MM.1S (cell line): Measurements from ENCODE around the gene ZNF282.

Experiments used
- DNase-seq: peaks from one replicate; pipeline ENCODE4 v3.0.0-alpha.2; 2015
- H2AFZ ChIP-seq: fragments of 300-600 bp; sonication (generic); 2 replicates; pipeline ENCODE4 v1.6.0; 2016; ENCODE audit warnings: antibody characterized with exemption, low read length
- H3F3A ChIP-seq: fragments of 300-600 bp; sonication (generic); 2 replicates; pipeline ENCODE4 v1.6.1; 2016; ENCODE audit warnings: mild to moderate bottlenecking, antibody characterized with exemption, low read length, moderate library complexity, mixed read lengths; ENCODE audit not compliant: insufficient read depth
- H3K27ac ChIP-seq: fragments of 300-600 bp; sonication (generic); 2 replicates; pipeline ENCODE4 v1.5.1; 2016; ENCODE audit warnings: mild to moderate bottlenecking, low read length
- H3K27me3 ChIP-seq: fragments of 300-600 bp; sonication (generic); replicated peaks from 2 replicates; pipeline ENCODE4 v1.6.0; 2016; ENCODE audit warnings: low read length; ENCODE audit not compliant: insufficient read depth
- H3K36me3 ChIP-seq: fragments of 300-600 bp; sonication (generic); replicated peaks from 2 replicates; pipeline ENCODE4 v1.6.1; 2016; ENCODE audit warnings: mild to moderate bottlenecking, low read length, mixed read lengths; ENCODE audit not compliant: insufficient read depth
- H3K4me1 ChIP-seq: fragments of 300-600 bp; sonication (generic); 2 replicates; pipeline ENCODE4 v1.6.1; 2016; ENCODE audit warnings: low read length, mixed read lengths
- H3K4me2 ChIP-seq: fragments of 300-600 bp; sonication (generic); 2 replicates; pipeline ENCODE4 v1.6.0; 2016; ENCODE audit warnings: low read depth, low read length
- H3K4me3 ChIP-seq: fragments of 300-600 bp; sonication (generic); 2 replicates; pipeline ENCODE4 v1.5.1; 2016; ENCODE audit warnings: low read length, mixed read lengths
- H3K79me2 ChIP-seq: fragments of 300-600 bp; sonication (generic); 2 replicates; pipeline ENCODE4 v1.6.1; 2016; ENCODE audit warnings: mixed run types, low read length, mixed read lengths
- H3K9ac ChIP-seq: fragments of 300-600 bp; sonication (generic); 2 replicates; pipeline ENCODE4 v1.6.1; 2016; ENCODE audit warnings: low read length, mixed read lengths
- H3K9me2 ChIP-seq: fragments of 300-600 bp; sonication (generic); replicated peaks from 2 replicates; pipeline ENCODE4 v1.6.1; 2016; ENCODE audit warnings: mild to moderate bottlenecking, low read length, mixed read lengths; ENCODE audit not compliant: insufficient read depth
- H3K9me3 ChIP-seq: fragments of 300-600 bp; sonication (generic); replicated peaks from 2 replicates; pipeline ENCODE4 v1.6.1; 2016; ENCODE audit warnings: mild to moderate bottlenecking, low read length, mixed read lengths; ENCODE audit not compliant: insufficient read depth
- H4K20me1 ChIP-seq: fragments of 300-600 bp; sonication (generic); 2 replicates; pipeline ENCODE4 v1.6.1; 2016; ENCODE audit warnings: mild to moderate bottlenecking, low read length, moderate library complexity, mixed read lengths; ENCODE audit not compliant: insufficient read depth
- CTCF ChIP-seq: fragments of 300-600 bp; sonication (generic); IDR thresholded peaks from 2 replicates; pipeline ENCODE4 v1.5.1; 2016; ENCODE audit warnings: antibody characterized with exemption, low read length, mixed read lengths
- EZH2 ChIP-seq: fragments of 300-600 bp; sonication (generic); optimal IDR thresholded peaks from 2 replicates; pipeline ENCODE3; 2017; ENCODE audit warnings: low read depth, mild to moderate bottlenecking, antibody characterized with exemption, low read length, mixed read lengths
- EZH2phosphoT487 ChIP-seq: fragments of 300-600 bp; sonication (generic); IDR thresholded peaks from 2 replicates; pipeline ENCODE4 v1.6.1; 2018; ENCODE audit warnings: antibody characterized with exemption, low read length

Gene ZNF282

GRCh38 chr7:149237502-149237901 is 42.2 kb downstream of the ZNF282 start:
- no peak overlapping the region for H3K27ac ChIP-seq
- peaks cover 31% of the 10 kb centered on the region for H3K79me2 ChIP-seq
- H3K9me3 ChIP-seq = no peaks in the 10 kb centered on the region
- H3K4me1 ChIP-seq = peaks cover 16% of the 10 kb centered on the region
- no peak overlapping the region for H3K4me2 ChIP-seq
- DNase-seq = no peak
- no peaks in the 10 kb centered on the region for H4K20me1 ChIP-seq
- H2AFZ ChIP-seq = no peak overlapping the region
- no peak overlapping the region for H3K9ac ChIP-seq
- no peak for TF ChIP-seq CTCF
- TF ChIP-seq EZH2phosphoT487 = no peak
- no peak for TF ChIP-seq EZH2
- no peaks in the 10 kb centered on the region for H3K27me3 ChIP-seq
- no peaks in the 10 kb centered on the region for H3K9me2 ChIP-seq
- H3F3A ChIP-seq = peaks cover 14% of the 10 kb centered on the region
- H3K4me3 ChIP-seq = no peak overlapping the region
- no peaks in the 10 kb centered on the region for H3K36me3 ChIP-seq

- Histone ChIP-seq H4K20me1 (no peaks in the 10 kb centered on the region), H3F3A (peaks cover 14% of the 10 kb centered on the region), H3K27me3 (no peaks in the 10 kb centered on the region), H2AFZ (peak overlapping the region; percentile 67; the same call in 1 of the 2 replicates), H3K4me3 (no peak overlapping the region), H3K9ac (no peak overlapping the region), H3K27ac (no peak overlapping the region; the same call in 1 of the 2 replicates), H3K4me1 (peaks cover 16% of the 10 kb centered on the region), H3K4me2 (peak overlapping the region; percentile 95; the same call in 1 of the 2 replicates), H3K36me3 (no peaks in the 10 kb centered on the region), H3K79me2 (peaks cover 36% of the 10 kb centered on the region), H3K9me2 (no peaks in the 10 kb centered on the region), H3K9me3 (no peaks in the 10 kb centered on the region)
- TF ChIP-seq CTCF = no peak
- no peak for TF ChIP-seq EZH2phosphoT487
- no peak for TF ChIP-seq EZH2
- DNase-seq = no peak
Observed at GRCh38 chr7:149238051-149238450, 42.7 kb downstream of the ZNF282 start.

DNA sequence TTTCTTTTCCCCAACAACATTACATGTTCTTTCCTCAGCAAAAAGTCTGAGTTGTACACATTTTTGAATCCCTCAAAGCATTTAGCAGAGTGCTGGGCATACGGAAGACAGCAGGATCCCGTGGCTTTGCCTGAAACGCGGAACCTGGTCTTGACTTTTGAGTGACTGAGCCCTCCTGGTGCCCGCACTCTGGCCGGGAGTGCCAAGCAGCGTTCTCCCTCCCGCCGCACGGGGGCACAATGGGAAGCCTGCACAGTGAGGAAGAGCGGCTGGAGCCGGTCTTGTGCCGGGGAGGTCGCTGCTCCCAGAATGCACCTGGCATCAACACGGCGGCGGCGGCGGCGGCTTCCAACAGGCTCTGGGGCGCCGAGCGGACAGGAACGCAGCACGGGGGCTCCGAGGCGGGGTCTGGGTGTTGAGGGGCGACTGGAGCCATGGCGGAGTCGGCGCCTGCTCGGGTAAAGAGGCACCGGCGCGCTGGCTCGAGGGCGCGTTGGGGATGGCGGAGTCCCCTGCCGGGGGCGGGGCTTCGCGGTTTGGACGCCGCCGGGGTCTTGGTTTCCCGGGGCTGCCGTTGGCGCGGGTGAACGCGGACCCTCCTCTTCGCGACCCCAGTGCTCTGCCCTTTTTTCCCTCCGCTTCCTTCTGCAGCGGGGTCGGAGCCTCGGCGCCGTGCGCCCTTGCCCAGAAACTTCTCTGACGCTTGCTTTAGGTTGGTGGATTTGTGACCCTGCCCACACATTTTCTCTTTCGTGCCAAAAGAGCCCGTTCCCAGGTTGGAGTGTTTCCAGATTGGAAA is 44.2 kb downstream of the ZNF282 start, which contains the start of gene ZNF212:
Gene ZNF212, plus strand, starts transcription at position 307 of the 799 bp plus-strand sequence. Its CDS starts 128 bp downstream, at position 435.
- no peak for TF ChIP-seq EZH2phosphoT487
- peak; percentile 99 for TF ChIP-seq CTCF
- H3K4me2 ChIP-seq = peak within 1 kb of the TSS; percentile 95
- H3K36me3 ChIP-seq = no peaks in the 10 kb centered on the region
- peak within 1 kb of the TSS; percentile 67 for H2AFZ ChIP-seq
- peaks cover 42% of the 10 kb centered on the region for H3K79me2 ChIP-seq
- no peaks in the 10 kb centered on the region for H3K9me3 ChIP-seq
- H4K20me1 ChIP-seq = no peaks in the 10 kb centered on the region
- DNase-seq = peak; percentile 98
- peaks cover 16% of the 10 kb centered on the region for H3K4me1 ChIP-seq
- no peaks in the 10 kb centered on the region for H3K9me2 ChIP-seq
- peak within 1 kb of the TSS; percentile 81 for H3K9ac ChIP-seq
- H3K27ac ChIP-seq = peak within 1 kb of the TSS; percentile 56
- H3F3A ChIP-seq = peaks cover 14% of the 10 kb centered on the region
- peak within 1 kb of the TSS; percentile 97 for H3K4me3 ChIP-seq
- no peaks in the 10 kb centered on the region for H3K27me3 ChIP-seq
